K562 (cell line): Measurements from ENCODE around the gene PDZD2. TPM values are rescaled to one million over a fixed set of nuclear protein-coding genes. Genes with fewer than 3 reads are reported as not detected.
A peak's percentile ranks its signal among the peaks of the same experiment; 100 is the strongest.

ENCODE experiments used
- ATAC-seq: fragments of 200-7000 bp; cut with Tn5 transposase; 3 replicates; pipeline ENCODE4 v1.9.1; 2020; ENCODE audit warnings: moderate library complexity
- BruUV-seq: library from RNA; stranded (reverse); fragments of 400-500 nt; replicated peaks from 2 replicates; lab custom pipeline; 2021; lab: Mats Ljungman, UMichigan
- CTCF ChIA-PET: fragments of 300-600 bp; formaldehyde crosslinking; extraction: SDS; loops from one replicate; lab custom pipeline; 2021; ENCODE audit warnings: low intra/inter-chr PET ratio; lab: Yijun Ruan, JAX
- POLR2A ChIA-PET: fragments of 300-600, 350-650 bp; sonication (Branson Sonifier 250); formaldehyde crosslinking; extraction: SDS; loops from one replicate; lab custom pipeline; 2021; ENCODE audit warnings: antibody characterized with exemption, inconsistent platforms; lab: Yijun Ruan, JAX
- DNase-seq, 4 experiments: peaks; one replicate each; pipeline versions ENCODE4 v3.0.0 to v3.0.0-alpha.2; 2011 to 2018; ENCODE audit warnings: low spot score in 3 of 4, mixed read lengths in 3 of 4; ENCODE audit errors: extremely low read depth in 1 of 4
- FAIRE-seq: peaks from 2 replicates; lab custom pipeline; 2011; peaks lifted over from hg19 to GRCh38; lab: Jason Lieb, UNC
- H2AFZ ChIP-seq: 2 replicates; pipeline ENCODE4 v1.6.0; 2011; ENCODE audit warnings: low read depth, low read length, control low read depth, inconsistent platforms
- H3K27ac ChIP-seq: fragments of 200-600 bp; 3 replicates; pipeline ENCODE4 v1.8.0; 2011; ENCODE audit warnings: low read depth, mild to moderate bottlenecking, control low read depth, inconsistent platforms, low read length, moderate library complexity, mixed read lengths; ENCODE audit errors: extremely low read depth
- H3K27me3 ChIP-seq, 2 experiments: fragments of 300-600 bp in 1 of 2; 2 replicates in 1 of 2; 3 replicates in 1 of 2; pipeline versions ENCODE4 v1.6.0 to v1.8.0; 2011; ENCODE audit warnings: inconsistent platforms in 2 of 2, low read length in 2 of 2, mild to moderate bottlenecking in 1 of 2, mixed read lengths in 1 of 2, moderate library complexity in 1 of 2; ENCODE audit not compliant: control insufficient read depth in 2 of 2, insufficient read depth in 2 of 2
- H3K36me3 ChIP-seq: fragments of 300-600 bp; 3 replicates; pipeline ENCODE4 v1.8.0; 2011; ENCODE audit warnings: mild to moderate bottlenecking, low read length, inconsistent platforms; ENCODE audit not compliant: control insufficient read depth, insufficient read depth
- H3K4me1 ChIP-seq, 2 experiments: fragments of 200-600 bp in 1 of 2; replicated peaks in 1 of 2; 2 replicates in 1 of 2; 3 replicates in 1 of 2; pipeline versions ENCODE4 v1.5.1 to v1.8.0; 2011; ENCODE audit warnings: inconsistent platforms in 2 of 2, low read length in 2 of 2, mild to moderate bottlenecking in 1 of 2, mixed read lengths in 1 of 2, moderate library complexity in 1 of 2; ENCODE audit not compliant: control insufficient read depth in 2 of 2, insufficient read depth in 2 of 2
- H3K4me2 ChIP-seq: 2 replicates; pipeline ENCODE4 v1.6.1; 2011; ENCODE audit warnings: low read length, control low read depth, inconsistent platforms, mixed read lengths; ENCODE audit not compliant: insufficient read depth
- H3K4me3 ChIP-seq: fragments of 200-600 bp; sonication (generic), shearing (Covaris generic); 2 replicates; pipeline ENCODE4 v1.5.1; 2016; ENCODE audit warnings: control low read depth, inconsistent platforms
- H3K79me2 ChIP-seq: fragments of 200-600 bp; 3 replicates; pipeline ENCODE4 v1.8.0; 2011; ENCODE audit warnings: low read length, inconsistent platforms; ENCODE audit not compliant: control insufficient read depth, insufficient read depth
- H3K9ac ChIP-seq, 2 experiments: 2 replicates each; pipeline versions ENCODE4 v1.6.0 to v1.6.1; 2011; ENCODE audit warnings: low read depth in 2 of 2, low read length in 2 of 2, control low read depth in 1 of 2, inconsistent platforms in 1 of 2, mild to moderate bottlenecking in 1 of 2, mixed read lengths in 1 of 2; ENCODE audit not compliant: insufficient read depth in 1 of 2
- H3K9me1 ChIP-seq: one replicate; pipeline ENCODE4 v1.6.0; 2011; ENCODE audit warnings: inconsistent platforms, mild to moderate bottlenecking, low read length, moderate library complexity; ENCODE audit not compliant: control insufficient read depth, insufficient read depth
- H3K9me3 ChIP-seq: replicated peaks from 2 replicates; pipeline ENCODE4 v1.5.1; 2011; ENCODE audit warnings: low read depth, low read length, inconsistent platforms; ENCODE audit not compliant: control insufficient read depth, insufficient read depth
- H4K20me1 ChIP-seq: replicated peaks from 2 replicates; pipeline ENCODE4 v1.6.1; 2011; ENCODE audit warnings: low read length, inconsistent platforms, mixed read lengths; ENCODE audit not compliant: control insufficient read depth, insufficient read depth
- ELF4 ChIP-seq: fragments of 450-650 bp; formaldehyde crosslinking; IDR thresholded peaks from 2 replicates; pipeline ENCODE4 v1.4.0; 2022; ENCODE audit warnings: missing genetic modification characterization
- FOXO4 ChIP-seq: fragments of 450-650 bp; formaldehyde crosslinking; IDR thresholded peaks from 2 replicates; pipeline ENCODE4 v1.4.0; 2020; ENCODE audit warnings: mild to moderate bottlenecking, moderate library complexity
- NR2C1 ChIP-seq, 2 experiments: fragments of 450-650 bp; IDR thresholded peaks; 2 replicates each; pipeline ENCODE4 v1.6.1; 2017; ENCODE audit warnings: mild to moderate bottlenecking in 2 of 2, antibody characterized with exemption in 1 of 2, inconsistent platforms in 1 of 2, missing compliant biosample characterization in 1 of 2, missing genetic modification characterization in 1 of 2
- PCBP2 ChIP-seq: fragments of 200-400 bp; formaldehyde crosslinking; IDR thresholded peaks from 2 replicates; pipeline ENCODE4 v1.6.1; 2018; ENCODE audit warnings: low read length, low read depth, mild to moderate bottlenecking, moderate library complexity; ENCODE audit not compliant: poor library complexity, severe bottlenecking
- POLR2G ChIP-seq: fragments of 200-400 bp; formaldehyde crosslinking; IDR thresholded peaks from 2 replicates; pipeline ENCODE4 v1.6.1; 2017; ENCODE audit warnings: low read depth, mild to moderate bottlenecking, antibody characterized with exemption, low read length, moderate library complexity
- ZFP36 ChIP-seq: fragments of 150-350 bp; IDR thresholded peaks from 2 replicates; pipeline ENCODE4 v1.6.1; 2018; ENCODE audit warnings: low read length, low read depth; ENCODE audit not compliant: partially characterized antibody
- WGBS: fragments of 100-300 bp; shearing (Covaris generic); methylation state at CpG from one replicate; pipeline ENCODE4 v1.1.6; 2016; ENCODE audit warnings: low coverage, mixed read lengths; ENCODE audit not compliant: insufficient coverage; ENCODE audit errors: missing lambda C conversion rate; 5-methylcytosine and 5-hydroxymethylcytosine counted together
- in situ Hi-C: fragments of 300-500 bp; cut with MboI; formaldehyde crosslinking; loops from 4 replicates; pipeline ENCODE4 v1.15.0; 2018; ENCODE audit warnings: inconsistent platforms, mixed read lengths
- intact Hi-C: fragments of 100-400 bp; cut with micrococcal nuclease; formaldehyde crosslinking; loops from 2 replicates; pipeline ENCODE4 v1.14.2; 2022
- polyA plus RNA-seq, 8 experiments: library from polyadenylated mRNA; depleted of rRNA in 4 of 8; stranded (reverse) in 5 of 8; unstranded in 3 of 8; fragments of >200 nt; fragmentation: Nextera tagmentation in 2 of 8; fragmentation: Illumina TruSeq in 1 of 8; extraction: Ambion mirVana in 2 of 8; extraction: Trizol in 1 of 8; gene quantifications; 2 replicates each; pipeline versions ENCODE4 v1.2.1 to v1.2.3, GENCODE V29; 2011 to 2014; ENCODE audit warnings: inconsistent platforms in 1 of 8, missing spikeins in 1 of 8
- total RNA-seq, 7 experiments: library from RNA; depleted of rRNA in 6 of 7; stranded (reverse); fragments of >200 nt in 6 of 7; fragmentation: Illumina TruSeq in 2 of 7; extraction: Trizol in 2 of 7; gene quantifications; 2 replicates each; pipeline versions ENCODE4 v1.2.1 to v1.2.3, GENCODE V29; 2011 to 2021; ENCODE audit warnings: low replicate concordance in 1 of 7

Gene PDZD2
- total and polyA plus RNA-seq, 9 of the 15 experiments (the other 6 are each of a cell fraction or from before 2014, with no cell fraction given): 0.02 to 0.08 (median 0.04) TPM; not detected in 6

GRCh38 chr5:32090026-32090754 lies 451.3 kb downstream of the PDZD2 start:
- H3K27ac ChIP-seq: no peak overlapping the region
- H3K79me2 ChIP-seq: no peaks in the 10 kb centered on the region
- no peak overlapping the region for H3K4me2 ChIP-seq
- intact Hi-C loops: loop anchor here (5.0 to 10.0 kb wide), 2 partner anchors 237 to 525 kb away; no protein-coding TSS in a partner anchor
- no peak overlapping the region for H2AFZ ChIP-seq
- CTCF ChIA-PET: no interaction called here
- no peak for FAIRE-seq
- no peaks in the 10 kb centered on the region for H3K36me3 ChIP-seq
- H3K9me3 ChIP-seq: no peaks in the 10 kb centered on the region
- H3K4me3 ChIP-seq: no peak overlapping the region
- peak overlapping the region in 1 of 2 experiments; percentile 37; a peak in 1 of 4 replicates for H3K9ac ChIP-seq
- in situ Hi-C loops: loop anchor here (5.0 to 10.0 kb wide), 2 partner anchors 253 to 505 kb away; no protein-coding TSS in a partner anchor
- TF ChIP-seq POLR2G (peak; percentile 45; the same call in 1 of the 2 replicates), PCBP2 (no peak), FOXO4 (CRISPR knock-in tag) (no peak), ZFP36 (no peak), ELF4 (CRISPR knock-in tag) (no peak), NR2C1 (IDR thresholded peaks at IDR 0.05) (no peak), NR2C1 (tag; IDR thresholded peaks at IDR 0.05) (no peak)
- TF ChIP-seq, all 486 proteins: peak for 1
- no peaks in the 10 kb centered on the region for H4K20me1 ChIP-seq
- no peak for ATAC-seq
- WGBS: 39% methylated on average over 24 of the region's 24 CpGs
- POLR2A ChIA-PET: interaction anchor here (0.5 to 0.8 kb wide), 2 partner anchors 209 to 497 kb away, joined by 3 read pairs; no protein-coding TSS in a partner anchor
- no TSS peak for BruUV-seq
- H3K4me1 ChIP-seq: peaks cover 0 to 18% of the 10 kb centered on the region in 2 experiments; a peak in 2 of 5 replicates
- H3K27me3 ChIP-seq: peaks cover 26 to 46% of the 10 kb centered on the region in 2 experiments
- DNase-seq: no peak
- no peaks in the 10 kb centered on the region for H3K9me1 ChIP-seq
